Fibroblast of lung (primary cell): ENCODE results near the gene TRRAP. TPM values are rescaled to one million over a fixed set of nuclear protein-coding genes. Genes with fewer than 3 reads are reported as not detected.

ENCODE experiments used
- DNase-seq, 2 donors: peaks; one replicate each; pipeline versions ENCODE4 v3.0.0 to v3.0.0-alpha.2; 2010; ENCODE audit warnings: low read depth in 2 of 2
- H2AFZ ChIP-seq: 2 replicates; pipeline ENCODE4 v1.5.1; 2012; ENCODE audit warnings: low read length, control low read depth, inconsistent platforms
- H3K27ac ChIP-seq: 2 replicates; pipeline ENCODE4 v1.5.1; 2011; ENCODE audit warnings: low read length, control low read depth; ENCODE audit not compliant: insufficient read depth
- H3K27me3 ChIP-seq: 2 replicates; pipeline ENCODE4 v1.5.1; 2011; ENCODE audit warnings: mild to moderate bottlenecking, low read length; ENCODE audit not compliant: control insufficient read depth, insufficient read depth
- H3K36me3 ChIP-seq: 2 replicates; pipeline ENCODE4 v1.5.1; 2011; ENCODE audit warnings: low read length; ENCODE audit not compliant: control insufficient read depth, insufficient read depth
- H3K4me1 ChIP-seq: 2 replicates; pipeline ENCODE4 v1.5.1; 2011; ENCODE audit warnings: low read length; ENCODE audit not compliant: control insufficient read depth, insufficient read depth; ENCODE audit errors: extremely low read depth
- H3K4me2 ChIP-seq: 2 replicates; pipeline ENCODE4 v1.5.1; 2011; ENCODE audit warnings: low read length, control low read depth; ENCODE audit not compliant: insufficient read depth; ENCODE audit errors: extremely low read depth
- H3K4me3 ChIP-seq, 4 experiments: fragments of 200-600 bp in 1 of 4; sonication (generic) in 1 of 4; replicated peaks in 1 of 4; 2 replicates each; pipeline ENCODE4 v1.5.1; 2011 to 2016; ENCODE audit warnings: low read length in 4 of 4, low read depth in 3 of 4, mild to moderate bottlenecking in 3 of 4, control low read depth in 2 of 4, inconsistent platforms in 1 of 4, mixed read lengths in 1 of 4; ENCODE audit not compliant: insufficient read depth in 1 of 4; ENCODE audit errors: control extremely low read depth in 1 of 4
- H3K79me2 ChIP-seq: 2 replicates; pipeline ENCODE4 v1.5.1; 2012; ENCODE audit warnings: mild to moderate bottlenecking, low read length, inconsistent platforms; ENCODE audit not compliant: control insufficient read depth, insufficient read depth
- H3K9ac ChIP-seq: 2 replicates; pipeline ENCODE4 v1.5.1; 2011; ENCODE audit warnings: mild to moderate bottlenecking, low read length, control low read depth; ENCODE audit not compliant: insufficient read depth
- H3K9me3 ChIP-seq: 2 replicates; pipeline ENCODE4 v1.5.1; 2012; ENCODE audit warnings: low read depth, low read length; ENCODE audit not compliant: control insufficient read depth, insufficient read depth
- H4K20me1 ChIP-seq: 2 replicates; pipeline ENCODE4 v1.5.1; 2011; ENCODE audit warnings: low read length; ENCODE audit not compliant: control insufficient read depth, insufficient read depth; ENCODE audit errors: extremely low read depth
- EZH2 ChIP-seq: IDR thresholded peaks from 2 replicates; pipeline ENCODE4 v1.5.1; 2012; ENCODE audit warnings: low read length, control low read depth, mild to moderate bottlenecking; ENCODE audit errors: missing control alignments
- polyA plus RNA-seq, 2 donors: library from polyadenylated mRNA; depleted of rRNA in 1 of 2; stranded (reverse) in 1 of 2; unstranded in 1 of 2; fragments of >200 nt; gene quantifications; 2 replicates each; pipeline ENCODE4 v1.2.1, GENCODE V29; 2011 to 2012; ENCODE audit warnings: missing spikeins in 1 of 2
- total RNA-seq: library from RNA; depleted of rRNA; stranded (reverse); fragments of >200 nt; gene quantifications from 2 replicates; pipeline ENCODE4 v1.2.1, GENCODE V29; 2014
- TF ChIP-seq, protein P1 (sequence below), 2 donors: IDR thresholded peaks in 1 of 2; conservative IDR thresholded peaks in 1 of 2; 1 replicate in 1 of 2; 2 replicates in 1 of 2; pipeline ENCODE4 v1.5.1; 2011 to 2012; ENCODE audit warnings: low read length in 2 of 2, control low read depth in 1 of 2, inconsistent platforms in 1 of 2, low read depth in 1 of 2, mild to moderate bottlenecking in 1 of 2

Gene TRRAP
- total and polyA plus RNA-seq, 2 donors (not counting 1 experiment from before 2014, with no cell fraction given) = 11.3 to 20.6 TPM

DNA sequence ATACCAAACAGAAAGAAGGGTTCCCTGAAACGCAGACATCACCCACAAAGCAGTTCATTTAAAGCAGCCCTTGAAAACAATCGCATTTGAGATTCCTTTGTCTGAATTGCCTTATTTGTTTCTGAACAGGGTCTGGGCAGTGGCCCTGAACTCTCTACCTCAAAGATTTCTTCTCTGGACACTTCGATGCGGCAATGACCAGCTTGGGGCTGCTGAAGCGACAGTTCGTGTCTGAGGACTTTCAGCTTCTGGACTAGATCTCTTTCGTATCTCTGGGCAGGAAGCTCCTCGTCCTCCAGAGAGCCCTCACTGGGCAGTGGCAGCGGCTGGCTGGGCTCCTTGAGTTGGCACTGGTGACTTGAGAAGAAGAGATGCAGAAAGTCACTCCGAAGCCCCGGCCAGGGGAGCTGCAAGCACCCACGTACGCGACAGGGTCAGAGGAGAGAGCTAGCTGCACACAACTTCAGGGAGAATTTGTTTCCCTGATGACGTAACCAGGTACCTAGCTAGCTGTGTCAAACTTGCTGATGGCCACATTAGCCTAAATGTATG lies 169.3 kb downstream of the TRRAP start:
- no peaks in the 10 kb centered on the region for H3K79me2 ChIP-seq
- DNase-seq = no peak
- H3K9ac ChIP-seq = no peak overlapping the region
- no peaks in the 10 kb centered on the region for H3K4me1 ChIP-seq
- no peak overlapping the region for H2AFZ ChIP-seq
- no peak for TF ChIP-seq EZH2
- TF ChIP-seq, protein P1, sequence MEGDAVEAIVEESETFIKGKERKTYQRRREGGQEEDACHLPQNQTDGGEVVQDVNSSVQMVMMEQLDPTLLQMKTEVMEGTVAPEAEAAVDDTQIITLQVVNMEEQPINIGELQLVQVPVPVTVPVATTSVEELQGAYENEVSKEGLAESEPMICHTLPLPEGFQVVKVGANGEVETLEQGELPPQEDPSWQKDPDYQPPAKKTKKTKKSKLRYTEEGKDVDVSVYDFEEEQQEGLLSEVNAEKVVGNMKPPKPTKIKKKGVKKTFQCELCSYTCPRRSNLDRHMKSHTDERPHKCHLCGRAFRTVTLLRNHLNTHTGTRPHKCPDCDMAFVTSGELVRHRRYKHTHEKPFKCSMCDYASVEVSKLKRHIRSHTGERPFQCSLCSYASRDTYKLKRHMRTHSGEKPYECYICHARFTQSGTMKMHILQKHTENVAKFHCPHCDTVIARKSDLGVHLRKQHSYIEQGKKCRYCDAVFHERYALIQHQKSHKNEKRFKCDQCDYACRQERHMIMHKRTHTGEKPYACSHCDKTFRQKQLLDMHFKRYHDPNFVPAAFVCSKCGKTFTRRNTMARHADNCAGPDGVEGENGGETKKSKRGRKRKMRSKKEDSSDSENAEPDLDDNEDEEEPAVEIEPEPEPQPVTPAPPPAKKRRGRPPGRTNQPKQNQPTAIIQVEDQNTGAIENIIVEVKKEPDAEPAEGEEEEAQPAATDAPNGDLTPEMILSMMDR (conservative IDR thresholded peaks at IDR 0.05 in 1 of 2, IDR thresholded peaks at IDR 0.05 in 1 of 2; ENCODE audit: low read depth in 1 of 2, low read length in 2 of 2) = no peak
- H3K4me2 ChIP-seq = no peak overlapping the region
- peaks cover 24% of the 10 kb centered on the region for H3K36me3 ChIP-seq
- H4K20me1 ChIP-seq = no peaks in the 10 kb centered on the region
- H3K27me3 ChIP-seq = no peaks in the 10 kb centered on the region
- no peaks in the 10 kb centered on the region for H3K9me3 ChIP-seq
- H3K4me3 ChIP-seq = no peak overlapping the region
- no peak overlapping the region for H3K27ac ChIP-seq

DNA sequence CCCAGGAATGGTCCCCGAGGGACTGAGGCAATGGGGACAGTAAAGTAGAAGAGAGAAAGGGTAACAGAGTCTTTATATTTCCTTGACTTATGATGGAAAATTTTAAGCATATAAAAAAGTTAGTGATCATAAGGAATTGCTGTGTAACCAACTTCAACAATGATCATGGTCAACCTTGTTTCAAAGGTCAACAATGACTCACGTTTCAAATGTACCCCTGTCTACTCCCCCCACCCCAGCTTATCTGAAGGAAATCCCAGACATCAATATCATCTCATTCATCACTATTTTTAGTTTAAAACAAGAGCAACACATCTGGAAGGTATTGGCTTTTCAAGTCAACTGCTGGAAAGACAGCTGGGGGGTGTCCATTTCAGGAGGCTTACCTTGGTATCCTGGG lies 172.6 kb downstream of the TRRAP start:
- no peaks in the 10 kb centered on the region for H4K20me1 ChIP-seq
- no peak overlapping the region for H3K9ac ChIP-seq
- peak in 1 of 2 donors; percentile 23 for DNase-seq
- H3K9me3 ChIP-seq = no peaks in the 10 kb centered on the region
- TF ChIP-seq EZH2 = no peak
- TF ChIP-seq, protein P1 (conservative IDR thresholded peaks at IDR 0.05 in 1 of 2, IDR thresholded peaks at IDR 0.05 in 1 of 2; ENCODE audit: low read depth in 1 of 2, low read length in 2 of 2) = no peak
- H3K27ac ChIP-seq = no peak overlapping the region
- H3K79me2 ChIP-seq = no peaks in the 10 kb centered on the region
- no peak overlapping the region for H3K4me2 ChIP-seq
- H2AFZ ChIP-seq = no peak overlapping the region
- H3K4me1 ChIP-seq = no peaks in the 10 kb centered on the region
- peaks cover 30% of the 10 kb centered on the region for H3K36me3 ChIP-seq
- no peaks in the 10 kb centered on the region for H3K27me3 ChIP-seq
- no peak overlapping the region for H3K4me3 ChIP-seq

DNA sequence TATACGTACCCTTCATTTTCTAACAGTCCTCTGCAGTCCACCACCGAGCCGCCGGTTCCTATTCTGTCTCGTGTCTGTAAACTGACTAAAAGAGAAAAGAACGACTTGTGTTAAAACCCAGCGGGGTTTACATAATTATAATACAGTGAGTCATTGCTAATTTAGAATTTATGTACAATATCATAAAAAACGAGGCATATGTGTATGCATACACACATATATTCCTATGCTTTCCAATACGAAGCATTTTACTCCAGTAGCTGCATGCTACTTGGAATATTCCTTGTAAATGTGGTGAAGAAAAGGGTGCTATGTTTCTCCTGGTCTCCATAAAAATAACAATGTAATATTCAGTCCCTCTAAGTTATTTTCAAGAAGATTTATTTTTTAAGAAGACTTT lies 176.4 kb downstream of the TRRAP start:
- H3K9me3 ChIP-seq = no peaks in the 10 kb centered on the region
- H3K27me3 ChIP-seq = no peaks in the 10 kb centered on the region
- H4K20me1 ChIP-seq = no peaks in the 10 kb centered on the region
- no peak overlapping the region for H3K27ac ChIP-seq
- H3K4me1 ChIP-seq = no peaks in the 10 kb centered on the region
- H3K9ac ChIP-seq = no peak overlapping the region
- no peak overlapping the region for H3K4me3 ChIP-seq
- no peak for TF ChIP-seq EZH2
- TF ChIP-seq, protein P1 (conservative IDR thresholded peaks at IDR 0.05 in 1 of 2, IDR thresholded peaks at IDR 0.05 in 1 of 2; ENCODE audit: low read depth in 1 of 2, low read length in 2 of 2) = no peak
- peaks cover 12% of the 10 kb centered on the region for H3K36me3 ChIP-seq
- no peak for DNase-seq
- H3K4me2 ChIP-seq = no peak overlapping the region
- H2AFZ ChIP-seq = no peak overlapping the region
- no peaks in the 10 kb centered on the region for H3K79me2 ChIP-seq
